ENCODE results near the gene ABLIM3. TPM values are rescaled to one million over a fixed set of nuclear protein-coding genes. Genes with fewer than 3 reads are reported as not detected.

Gene ABLIM3
- total and polyA plus RNA-seq, 12 donors, result 1.6 to 27.6 (median 12.9) TPM

- WGBS, 4 donors, result 89 to 96% (median 95%) methylated on average over 4 of the region's 4 CpGs
- no peaks in the 10 kb centered on the region for H3K9me3 ChIP-seq (replicated peaks in 1 of 3)
- intact Hi-C loops (cut with DNase I), result no loop called here
- no peak overlapping the region for H3K27ac ChIP-seq
- no peak for DNase-seq
- no peak for TF ChIP-seq CTCF (IDR thresholded peaks at IDR 0.05)
- H3K27me3 ChIP-seq, result no peaks in the 10 kb centered on the region
- no peaks in the 10 kb centered on the region for H3K36me3 ChIP-seq (replicated peaks in 1 of 2)
- no peak overlapping the region for H3K4me3 ChIP-seq
- peaks cover 0 to 8% of the 10 kb centered on the region in 2 donors for H3K4me1 ChIP-seq (replicated peaks in 1 of 2)
Measured at GRCh38 chr5:149210225-149210624, 68.9 kb downstream of the ABLIM3 start.

GRCh38 chr5:149210968-149211490 is 69.7 kb downstream of the ABLIM3 start:
- H3K27ac ChIP-seq, result no peak overlapping the region
- TF ChIP-seq CTCF (IDR thresholded peaks at IDR 0.05), result no peak
- 89 to 96% (median 91%) methylated on average over 4 of the region's 4 CpGs for WGBS, 4 donors
- H3K27me3 ChIP-seq, result no peaks in the 10 kb centered on the region
- H3K4me3 ChIP-seq, result no peak overlapping the region
- no peaks in the 10 kb centered on the region for H3K9me3 ChIP-seq (replicated peaks in 1 of 3)
- no peaks in the 10 kb centered on the region for H3K36me3 ChIP-seq (replicated peaks in 1 of 2)
- intact Hi-C loops (cut with DNase I), result no loop called here
- DNase-seq, result no peak
- H3K4me1 ChIP-seq (replicated peaks in 1 of 2), result peaks cover 0 to 9% of the 10 kb centered on the region in 2 donors

GRCh38 chr5:149211566-149211965 is 70.3 kb downstream of the ABLIM3 start:
- H3K4me3 ChIP-seq, result no peak overlapping the region
- TF ChIP-seq POLR2A (IDR thresholded peaks at IDR 0.05), result no peak
- TF ChIP-seq CTCF (IDR thresholded peaks at IDR 0.05), result no peak
- peaks cover 0 to 6% of the 10 kb centered on the region in 2 donors for H3K4me1 ChIP-seq (replicated peaks in 1 of 2)
- H3K27me3 ChIP-seq, result no peaks in the 10 kb centered on the region
- intact Hi-C loops (cut with DNase I), result no loop called here
- H3K9me3 ChIP-seq (replicated peaks in 1 of 3), result no peaks in the 10 kb centered on the region
- H3K27ac ChIP-seq, result no peak overlapping the region
- DNase-seq, result no peak
- H3K36me3 ChIP-seq (replicated peaks in 1 of 2), result no peaks in the 10 kb centered on the region

GRCh38 chr5:149212198-149212951 is 71.1 kb downstream of the ABLIM3 start:
- intact Hi-C loops (cut with DNase I), result no loop called here
- Histone ChIP-seq H3K27me3 (no peaks in the 10 kb centered on the region), H3K4me3 (no peak overlapping the region), H3K4me1 (replicated peaks in 1 of 2) (peaks cover 0 to 5% of the 10 kb centered on the region in 2 donors), H3K9me3 (replicated peaks in 1 of 3) (no peaks in the 10 kb centered on the region), H3K27ac (no peak overlapping the region), H3K36me3 (replicated peaks in 1 of 2) (no peaks in the 10 kb centered on the region)
- 78 to 88% (median 86%) methylated on average over 7 of the region's 7 CpGs for WGBS, 4 donors
- no peak for TF ChIP-seq CTCF (IDR thresholded peaks at IDR 0.05)
- no peak for TF ChIP-seq POLR2A (IDR thresholded peaks at IDR 0.05)
- DNase-seq, result no peak

All from adrenal gland (tissue), 12 donors.